BJ (cell line): ENCODE results near the gene PSMB3. TPM values are rescaled to one million over a fixed set of nuclear protein-coding genes. Genes with fewer than 3 reads are reported as not detected.

Experiments used
- CTCF ChIA-PET: fragments of 350-600 bp; formaldehyde crosslinking; extraction: SDS; loops from one replicate; lab custom pipeline; 2021; ENCODE audit warnings: antibody characterized with exemption, inconsistent platforms; lab: Yijun Ruan, JAX
- POLR2A ChIA-PET: fragments of 300-600 bp; sonication (Branson Sonifier 250); formaldehyde crosslinking; extraction: SDS; loops from one replicate; lab custom pipeline; 2021; ENCODE audit warnings: antibody characterized with exemption; lab: Charles Lee
- DNase-seq: peaks from one replicate; pipeline ENCODE4 v3.0.0-alpha.2; 2011; ENCODE audit warnings: low read depth
- H3K27me3 ChIP-seq: 2 replicates; pipeline ENCODE4 v1.6.0; 2011; ENCODE audit warnings: low read length; ENCODE audit not compliant: control insufficient read depth, insufficient read depth
- H3K36me3 ChIP-seq: 2 replicates; pipeline ENCODE4 v1.5.1; 2011; ENCODE audit warnings: low read length; ENCODE audit not compliant: control insufficient read depth, insufficient read depth
- H3K4me3 ChIP-seq: 2 replicates; pipeline ENCODE4 v1.5.1; 2011; ENCODE audit warnings: low read depth, mild to moderate bottlenecking, control low read depth, low read length
- CTCF ChIP-seq: IDR thresholded peaks from 2 replicates; pipeline ENCODE4 v1.5.1; 2011; ENCODE audit warnings: low read depth, mild to moderate bottlenecking, control low read depth, inconsistent platforms, low read length, moderate library complexity; ENCODE audit not compliant: insufficient read depth
- polyA plus RNA-seq: library from polyadenylated mRNA; depleted of rRNA; stranded (reverse); fragments of >200 nt; gene quantifications from 2 replicates; pipeline ENCODE4 v1.2.3, GENCODE V29; 2011

PSMB3 gene
- polyA plus RNA-seq, 1 experiment = 337 TPM

GRCh38 chr17:38733982-38734973 lies 18.3 kb upstream of the PSMB3 start:
- Histone ChIP-seq H3K27me3 (no peaks in the 10 kb centered on the region), H3K4me3 (no peak overlapping the region), H3K36me3 (peaks cover 27% of the 10 kb centered on the region)
- ChIA-PET CTCF (interaction anchor here (0.7 to 4.4 kb wide), 22 partner anchors 11 to 225 kb away, joined by 3 to 87 read pairs (median 4); partner anchors contain the start of genes EPOP, PCGF2 and PSMB3), POLR2A (no interaction called here)
- DNase-seq = no peak
- TF ChIP-seq CTCF = peak; percentile 31; the same call in 1 of the 2 replicates

GRCh38 chr17:38735161-38735997 lies 17.2 kb upstream of the PSMB3 start:
- DNase-seq = no peak
- POLR2A ChIA-PET = no interaction called here
- H3K36me3 ChIP-seq = peaks cover 34% of the 10 kb centered on the region
- no peaks in the 10 kb centered on the region for H3K27me3 ChIP-seq
- TF ChIP-seq CTCF = peak; percentile 93
- CTCF ChIA-PET = interaction anchor here (0.6 to 4.4 kb wide), 31 partner anchors 10 to 704 kb away, joined by 3 to 87 read pairs (median 4); partner anchors contain the start of genes EPOP, MLLT6, PCGF2 and PSMB3
- no peak overlapping the region for H3K4me3 ChIP-seq

- Histone ChIP-seq H3K4me3 (no peak overlapping the region), H3K36me3 (peaks cover 32% of the 10 kb centered on the region), H3K27me3 (no peaks in the 10 kb centered on the region)
- ChIA-PET CTCF (interaction anchor here (0.5 to 4.4 kb wide), 2 partner anchors 60 to 342 kb away, joined by 3 to 87 read pairs; partner anchors contain the start of gene EPOP), POLR2A (no interaction called here)
- DNase-seq = no peak
- no peak for TF ChIP-seq CTCF
Measured at GRCh38 chr17:38738007-38738662, 14.4 kb upstream of the PSMB3 start.

GRCh38 chr17:38738686-38739085 lies 13.9 kb upstream of the PSMB3 start:
- no peak for TF ChIP-seq CTCF
- Histone ChIP-seq H3K27me3 (no peaks in the 10 kb centered on the region), H3K36me3 (peaks cover 30% of the 10 kb centered on the region)

More at GRCh38 chr17:38738686-38739085, 13.9 kb upstream of the PSMB3 start:
- CTCF ChIA-PET = no interaction called here
- DNase-seq = no peak
- no peak overlapping the region for H3K4me3 ChIP-seq
- POLR2A ChIA-PET = no interaction called here
